Gastrocnemius medialis (tissue), 4 donors: ENCODE data around the gene SMURF1.

Experiments used
- CTCF ChIP-seq, 5 experiments: fragments of 450-650 bp in 3 of 5; fragments of 200-600 bp in 2 of 5; sonication (generic) in 2 of 5; IDR thresholded peaks in 4 of 5; conservative IDR thresholded peaks in 1 of 5; 1 replicate in 4 of 5; 2 replicates in 1 of 5; pipeline ENCODE4 v1.5.1; 2016 to 2019; ENCODE audit warnings: antibody characterized with exemption in 5 of 5, mild to moderate bottlenecking in 3 of 5, moderate library complexity in 3 of 5
- POLR2A ChIP-seq, 2 donors: fragments of 450-650 bp; IDR thresholded peaks; one replicate each; pipeline ENCODE4 v1.6.1; 2017; ENCODE audit warnings: antibody characterized with exemption in 2 of 2, mild to moderate bottlenecking in 2 of 2, moderate library complexity in 2 of 2

GRCh38 chr7:99184532-99185218, 40.8 kb upstream of the SMURF1 start:
- no peak for TF ChIP-seq CTCF (IDR thresholded peaks at IDR 0.05 in 4 of 5, conservative IDR thresholded peaks at IDR 0.05 in 1 of 5)
- no peak for TF ChIP-seq POLR2A (IDR thresholded peaks at IDR 0.05)
